GM23338 (cell line): Measurements from ENCODE around the gene ZC3H12C.

Experiments used
- CREB1 ChIP-seq: fragments of 250-450 bp; sonication (Bioruptor Pico); IDR thresholded peaks from 2 replicates; pipeline ENCODE4 v1.5.0; 2020; ENCODE audit warnings: low read depth, mild to moderate bottlenecking, moderate library complexity
- CTCF ChIP-seq, 2 experiments: fragments of 200-600 bp in 1 of 2; sonication (generic) in 1 of 2; conservative IDR thresholded peaks; 2 replicates each; pipeline versions ENCODE4 v1.5.1 to v1.6.1; 2016 to 2017; ENCODE audit warnings: antibody characterized with exemption in 2 of 2, low read depth in 2 of 2, mild to moderate bottlenecking in 2 of 2, moderate library complexity in 1 of 2
- EZH2 ChIP-seq: fragments of 200-600 bp; sonication (generic); IDR thresholded peaks from one replicate; pipeline ENCODE4 v1.8.0; 2017; ENCODE audit warnings: antibody characterized with exemption, mild to moderate bottlenecking, low read depth; ENCODE audit not compliant: unreplicated experiment
- EZH2phosphoT487 ChIP-seq: fragments of 200-600 bp; sonication (generic); IDR thresholded peaks from one replicate; pipeline ENCODE4 v1.8.1; 2018; ENCODE audit warnings: antibody characterized with exemption; ENCODE audit not compliant: unreplicated experiment
- JUNB ChIP-seq: IDR thresholded peaks from one replicate; pipeline ENCODE4 v1.6.1; 2016; ENCODE audit warnings: antibody characterized with exemption; ENCODE audit not compliant: unreplicated experiment
- POLR2AphosphoS5 ChIP-seq: IDR thresholded peaks from 2 replicates; pipeline ENCODE4 v1.6.1; 2016; ENCODE audit warnings: antibody characterized with exemption, low read depth
- REST ChIP-seq: IDR thresholded peaks from one replicate; pipeline ENCODE4 v1.6.1; 2018; ENCODE audit warnings: antibody characterized with exemption; ENCODE audit not compliant: unreplicated experiment
- ZNF331 ChIP-seq: fragments of 250-450 bp; sonication (Bioruptor Pico); IDR thresholded peaks from 2 replicates; pipeline ENCODE4 v1.5.0; 2020; ENCODE audit warnings: low read depth, mild to moderate bottlenecking, moderate library complexity

GRCh38 chr11:110098645-110099044 is 5.5 kb downstream of the ZC3H12C start:
- TF ChIP-seq REST, result no peak
- no peak for TF ChIP-seq CTCF (conservative IDR thresholded peaks at IDR 0.05; ENCODE audit: low read depth in 2 of 2)
- TF ChIP-seq EZH2, result no peak
- TF ChIP-seq EZH2phosphoT487, result no peak
- TF ChIP-seq POLR2AphosphoS5, result no peak
- no peak for TF ChIP-seq CREB1
- no peak for TF ChIP-seq JUNB
- no peak for TF ChIP-seq ZNF331 (CRISPR knock-in tag)
